Colonic mucosa (tissue), 4 donors: ENCODE results near the gene USP22. TPM values are rescaled to one million over a fixed set of nuclear protein-coding genes. Genes with fewer than 3 reads are reported as not detected.
A peak's percentile ranks its signal among the peaks of the same experiment; 100 is the strongest.

Experiments used
- DNase-seq: peaks from one replicate; pipeline ENCODE4 v3.0.0-alpha.2; 2020
- H3K27ac ChIP-seq: fragments of 200-600 bp; one replicate; pipeline ENCODE4 v1.8.0; 2021
- H3K27me3 ChIP-seq: fragments of 200-600 bp; one replicate; pipeline ENCODE4 v1.8.0; 2021
- H3K36me3 ChIP-seq: fragments of 200-600 bp; one replicate; pipeline ENCODE4 v1.8.0; 2021
- H3K4me1 ChIP-seq: fragments of 200-600 bp; one replicate; pipeline ENCODE4 v1.8.0; 2021; ENCODE audit warnings: mild to moderate bottlenecking
- H3K4me3 ChIP-seq: fragments of 200-600 bp; one replicate; pipeline ENCODE4 v1.8.0; 2021
- H3K9ac ChIP-seq, 2 donors: one replicate each; pipeline ENCODE4 v1.7.0; 2013; ENCODE audit warnings: control low read depth in 2 of 2, low read depth in 2 of 2, low read length in 2 of 2
- H3K9me3 ChIP-seq: fragments of 200-600 bp; one replicate; pipeline ENCODE4 v1.8.0; 2021
- CTCF ChIP-seq: fragments of 200-600 bp; IDR thresholded peaks from one replicate; pipeline ENCODE4 v1.8.0; 2022; ENCODE audit warnings: antibody characterized with exemption, mild to moderate bottlenecking
- intact Hi-C: fragments of 100-400 bp; cut with DNase I; formaldehyde crosslinking; loops from one replicate; pipeline ENCODE4 v1.14.1; 2022
- total RNA-seq, 2 donors: library from RNA; stranded (reverse); fragmentation: NEBNext Ultra II Directional in 1 of 2; extraction: Animal tissue kit (Norgen Biotek cat#: 25700) in 1 of 2; gene quantifications; one replicate each; pipeline ENCODE4 v1.2.1, GENCODE V29; 2021
- donor health status: healthy.
- donor health status: DM: no; HTN: no; CAD: no.
- donor health status: DM: no; HTN: no; CAD: no.

USP22 gene
- total RNA-seq, 2 donors from 2014 or later, result 174 to 190 TPM

GRCh38 chr17:21001813-21002221, 41.0 kb downstream of the USP22 start:
- peaks cover 28% of the 10 kb centered on the region for H3K36me3 ChIP-seq
- no peak overlapping the region for H3K4me3 ChIP-seq
- H3K27me3 ChIP-seq, result no peaks in the 10 kb centered on the region
- H3K27ac ChIP-seq, result no peak overlapping the region
- H3K9ac ChIP-seq, result no peak overlapping the region
- H3K4me1 ChIP-seq, result no peaks in the 10 kb centered on the region
- DNase-seq, result peak; percentile 41
- no peak for TF ChIP-seq CTCF
- intact Hi-C loops, result no loop called here
- H3K9me3 ChIP-seq, result no peaks in the 10 kb centered on the region

- no peaks in the 10 kb centered on the region for H3K4me1 ChIP-seq
- no peaks in the 10 kb centered on the region for H3K27me3 ChIP-seq
- H3K36me3 ChIP-seq, result peaks cover 28% of the 10 kb centered on the region
- no peak overlapping the region for H3K4me3 ChIP-seq
- no peaks in the 10 kb centered on the region for H3K9me3 ChIP-seq
- no peak overlapping the region for H3K27ac ChIP-seq
- intact Hi-C loops, result no loop called here
- H3K9ac ChIP-seq, result no peak overlapping the region
- no peak for TF ChIP-seq CTCF
- no peak for DNase-seq
Observed at GRCh38 chr17:21001111-21001812, 41.5 kb downstream of the USP22 start.

DNA sequence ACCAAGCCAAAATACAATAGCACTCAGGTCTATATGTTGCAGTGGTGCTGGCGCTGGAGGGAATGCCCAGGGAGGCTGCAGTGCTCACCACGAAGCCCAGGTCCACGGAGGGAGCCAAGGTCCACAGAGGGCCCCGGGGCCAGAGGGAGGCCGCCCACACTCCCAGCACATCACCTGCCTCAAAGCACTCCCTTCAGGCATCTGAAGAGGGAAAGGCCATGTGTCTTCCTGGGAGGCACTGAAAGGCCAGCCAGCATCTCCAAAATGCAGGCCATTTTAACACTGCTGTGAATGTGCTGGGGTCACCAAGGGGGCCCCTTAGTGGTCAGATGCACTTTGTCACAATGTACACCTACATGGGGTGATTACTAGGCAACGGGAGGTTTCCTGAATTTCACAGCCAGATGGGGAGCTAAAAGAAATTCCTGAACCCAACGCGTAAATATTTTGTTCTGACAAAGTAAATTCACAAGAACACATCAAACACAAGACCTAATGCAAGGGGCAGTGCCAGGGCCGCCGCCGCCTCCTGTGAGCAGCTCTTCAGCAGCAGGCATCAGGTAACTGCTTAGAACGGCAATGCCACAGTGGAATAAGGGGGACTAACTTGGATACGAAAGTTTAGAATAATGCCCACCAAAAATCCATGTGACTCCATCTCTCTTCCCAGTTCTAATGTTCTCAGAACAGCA, 42.8 kb downstream of the USP22 start:
- Histone ChIP-seq H3K9ac (no peak overlapping the region), H3K9me3 (no peaks in the 10 kb centered on the region), H3K4me3 (no peak overlapping the region), H3K27me3 (no peaks in the 10 kb centered on the region), H3K27ac (no peak overlapping the region), H3K36me3 (peaks cover 28% of the 10 kb centered on the region), H3K4me1 (no peaks in the 10 kb centered on the region)
- DNase-seq, result no peak
- no peak for TF ChIP-seq CTCF
- intact Hi-C loops, result loop anchor here (10.0 kb wide), 1 partner anchor 195 kb away; no protein-coding TSS in a partner anchor

DNA sequence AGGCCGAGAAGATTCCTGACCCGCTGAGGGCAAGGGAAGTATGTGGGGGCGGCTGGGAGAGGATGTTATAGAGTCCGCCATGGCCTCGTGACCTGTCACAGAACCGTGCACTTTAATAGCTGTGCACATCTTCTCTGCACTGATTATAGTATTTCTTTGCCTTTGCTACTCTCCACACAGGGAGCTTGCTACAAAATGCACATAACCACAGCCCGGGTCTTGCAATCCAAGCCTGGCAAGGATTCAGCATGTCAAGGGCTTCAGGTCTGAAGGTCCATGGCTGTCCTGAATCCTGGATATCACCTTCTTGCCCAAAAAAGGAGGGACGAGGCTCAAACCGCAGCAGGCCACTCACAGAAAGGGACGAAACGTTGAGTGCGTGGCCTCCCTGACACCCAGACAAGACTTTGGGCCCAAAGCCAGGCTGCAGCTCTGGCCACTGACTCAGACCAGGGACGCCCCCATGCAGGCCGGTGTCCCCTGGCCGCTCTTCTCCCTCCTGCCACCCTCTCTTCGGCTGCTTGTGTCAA, 43.7 kb downstream of the USP22 start:
- DNase-seq, result no peak
- Histone ChIP-seq H3K27me3 (no peaks in the 10 kb centered on the region), H3K36me3 (peaks cover 19% of the 10 kb centered on the region), H3K4me3 (no peak overlapping the region), H3K9me3 (no peaks in the 10 kb centered on the region), H3K27ac (no peak overlapping the region), H3K4me1 (no peaks in the 10 kb centered on the region), H3K9ac (no peak overlapping the region)
- intact Hi-C loops, result loop anchor here (10.0 kb wide), 1 partner anchor 194 kb away; no protein-coding TSS in a partner anchor
- TF ChIP-seq CTCF, result no peak

GRCh38 chr17:20998571-20999043, 44.2 kb downstream of the USP22 start:
- H3K4me1 ChIP-seq, result no peaks in the 10 kb centered on the region
- no peak overlapping the region for H3K27ac ChIP-seq
- no peaks in the 10 kb centered on the region for H3K9me3 ChIP-seq
- H3K4me3 ChIP-seq, result no peak overlapping the region
- intact Hi-C loops, result loop anchor here (10.0 kb wide), 1 partner anchor 194 kb away; no protein-coding TSS in a partner anchor
- H3K9ac ChIP-seq, result no peak overlapping the region
- H3K36me3 ChIP-seq, result peaks cover 16% of the 10 kb centered on the region
- DNase-seq, result no peak
- no peaks in the 10 kb centered on the region for H3K27me3 ChIP-seq
- TF ChIP-seq CTCF, result no peak
